AML-193 (cell line): ENCODE results near the gene CDH10.

Experiments
- DNase-seq, 2 experiments: peaks; one replicate each; lab custom pipeline; 2025; lab: John Stamatoyannopoulos, UW

The CDH10 gene

DNA sequence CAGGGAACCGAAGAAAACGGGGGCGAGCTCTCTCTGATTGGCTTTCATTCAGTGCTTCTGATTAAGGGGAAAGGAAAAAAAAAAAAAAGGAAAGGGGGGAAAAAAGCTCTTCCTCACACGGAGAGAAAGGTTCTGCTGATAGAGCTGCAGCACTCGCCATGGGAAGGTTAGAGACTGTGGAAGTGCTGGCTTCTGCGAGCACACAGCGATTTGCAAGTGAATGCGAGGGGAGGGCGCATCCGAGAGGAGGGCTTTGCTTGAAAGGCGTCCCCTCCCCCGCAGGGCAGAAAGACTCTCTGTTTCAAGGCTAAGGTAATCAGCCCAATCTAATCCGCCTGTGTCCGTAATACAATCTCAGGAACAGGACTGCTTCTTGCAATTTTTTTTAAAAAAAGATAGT, at the start of gene CDH10:
Gene CDH10 (minus strand): TSS at position 218 of the 400 bp plus-strand sequence. CDS start 51,488 bp downstream, outside the sequence.
- no peak for DNase-seq

DNA sequence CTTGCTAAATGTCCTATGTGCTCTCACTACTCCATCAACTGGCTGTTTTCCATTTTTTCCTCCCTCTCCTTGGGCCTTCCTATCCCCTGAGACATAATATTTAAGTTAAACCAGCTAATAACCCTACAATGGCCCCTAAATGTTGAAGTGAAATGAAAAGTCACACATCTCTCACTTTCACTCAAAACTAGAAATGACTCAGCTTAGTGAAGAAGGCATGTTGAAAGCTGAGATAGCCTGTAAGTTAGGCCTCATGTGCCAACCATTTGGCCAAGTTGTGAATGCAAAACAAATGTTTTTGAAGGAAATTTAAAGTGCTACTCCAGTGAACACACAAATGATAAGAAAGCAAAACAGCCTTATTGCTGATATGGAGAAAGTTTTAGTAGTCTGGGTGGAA, 48.8 kb upstream of the CDH10 start:
- DNase-seq: no peak

DNA sequence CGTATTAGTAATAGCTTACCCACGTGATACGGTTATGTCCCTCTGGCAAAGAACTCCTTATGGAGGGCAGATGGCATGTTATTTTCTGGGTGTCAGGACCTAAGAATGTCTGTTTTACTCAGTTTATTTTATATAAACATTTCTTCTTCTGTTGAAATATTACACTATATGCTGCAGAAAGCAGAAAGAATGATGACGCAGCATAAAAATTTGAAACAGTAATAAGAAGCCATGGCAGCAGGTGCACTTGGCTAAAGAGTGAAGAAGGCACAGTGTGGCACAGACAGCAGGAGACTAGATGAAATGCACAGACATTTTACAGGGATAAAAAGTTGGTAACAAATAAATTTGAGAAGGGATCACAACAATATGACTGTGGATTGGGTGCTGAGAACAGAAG, 46.3 kb upstream of the CDH10 start:
- DNase-seq: no peak

DNA sequence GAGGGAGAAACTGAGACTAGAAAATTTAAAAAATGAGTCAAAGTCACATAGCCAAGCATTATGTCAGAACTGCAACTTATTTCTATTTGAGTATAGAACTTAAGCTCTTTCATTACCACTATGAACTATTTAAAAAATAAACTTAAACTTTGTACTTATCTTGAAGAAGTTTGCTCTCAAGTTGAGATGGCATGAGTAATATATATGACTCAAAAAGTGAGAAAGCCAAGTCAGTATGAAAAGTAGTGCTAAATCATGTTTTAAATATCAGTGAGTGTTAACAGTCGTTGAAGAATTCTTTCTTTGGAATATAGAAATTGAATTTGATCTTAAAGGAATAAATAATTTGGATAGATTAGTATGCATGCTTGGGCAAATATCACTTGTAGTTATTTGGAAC, 36.3 kb upstream of the CDH10 start:
- DNase-seq: no peak

DNA sequence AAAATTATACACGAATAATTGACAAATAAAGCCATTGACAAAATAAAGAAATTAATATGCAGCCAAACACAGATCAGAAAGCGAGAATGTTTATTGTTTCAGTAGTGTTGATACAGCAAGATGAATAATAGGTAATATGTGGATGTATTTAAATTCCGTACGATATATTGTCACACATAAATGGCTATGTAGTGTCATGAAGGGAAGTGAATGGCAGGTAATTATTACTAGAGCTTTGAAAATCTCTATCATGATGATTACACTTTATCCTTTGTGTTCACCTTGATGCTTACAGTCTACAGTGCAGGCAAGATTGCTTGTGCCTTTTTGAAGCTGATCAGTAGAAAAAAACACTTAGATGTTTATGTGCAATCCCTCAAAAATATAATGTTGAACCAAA, 23.3 kb upstream of the CDH10 start:
- DNase-seq: no peak

DNA sequence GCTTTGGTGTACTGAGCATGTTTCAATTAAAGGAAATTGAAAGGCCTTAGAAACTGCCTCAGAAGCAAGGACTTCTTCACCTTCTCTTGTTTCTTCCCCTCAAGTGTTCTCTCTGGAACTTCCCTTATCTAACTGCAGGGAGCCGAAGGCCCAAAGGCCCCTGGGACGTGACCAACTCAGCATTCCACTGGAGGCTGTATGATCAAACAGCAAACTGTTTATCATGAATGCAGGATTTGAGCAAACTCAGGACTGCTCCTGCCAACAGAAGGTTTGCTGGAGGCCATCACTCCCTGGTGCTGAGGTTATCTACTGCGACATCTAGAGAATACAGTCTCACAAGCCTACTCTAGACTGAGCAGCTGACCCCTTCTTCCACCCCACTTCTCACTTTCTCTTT, 4.8 kb upstream of the CDH10 start:
- no peak for DNase-seq

DNA sequence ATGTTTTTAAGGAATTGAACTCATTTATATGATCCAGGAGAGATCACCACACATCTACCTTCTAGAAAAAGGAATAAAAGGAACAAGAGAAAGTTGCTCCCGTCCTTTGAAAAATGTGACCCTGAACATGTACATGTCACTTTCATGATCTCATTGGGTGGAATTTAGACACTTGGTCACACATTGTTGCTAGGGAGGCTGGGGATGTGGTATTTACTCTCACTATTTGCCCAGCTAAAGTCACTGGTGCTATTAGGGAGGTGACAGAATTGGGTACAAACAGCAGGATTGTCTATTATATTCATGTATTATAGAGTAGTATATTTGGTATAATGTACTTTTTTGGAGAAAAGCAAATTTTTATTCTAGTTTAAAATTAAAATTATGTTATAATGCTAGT, 2.1 kb upstream of the CDH10 start:
- DNase-seq: no peak

DNA sequence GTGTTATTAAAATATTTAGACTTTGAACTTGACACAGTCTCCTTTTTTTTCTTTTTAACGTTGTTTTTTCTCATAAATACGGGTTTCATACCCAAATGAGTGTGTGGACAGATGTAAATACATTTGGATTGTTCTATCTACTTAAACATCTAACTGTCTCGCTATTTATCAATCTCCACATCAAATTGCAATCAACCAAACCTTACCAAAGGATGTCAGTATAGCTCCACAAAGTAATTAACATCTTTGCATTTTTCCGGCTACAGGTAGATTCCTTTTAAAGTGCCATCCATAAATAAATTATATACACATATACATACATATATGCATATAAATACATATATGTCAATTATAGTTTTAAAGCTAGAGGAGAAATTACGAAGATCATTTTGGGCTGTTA, 705 bp upstream of the CDH10 start:
- DNase-seq: no peak

DNA sequence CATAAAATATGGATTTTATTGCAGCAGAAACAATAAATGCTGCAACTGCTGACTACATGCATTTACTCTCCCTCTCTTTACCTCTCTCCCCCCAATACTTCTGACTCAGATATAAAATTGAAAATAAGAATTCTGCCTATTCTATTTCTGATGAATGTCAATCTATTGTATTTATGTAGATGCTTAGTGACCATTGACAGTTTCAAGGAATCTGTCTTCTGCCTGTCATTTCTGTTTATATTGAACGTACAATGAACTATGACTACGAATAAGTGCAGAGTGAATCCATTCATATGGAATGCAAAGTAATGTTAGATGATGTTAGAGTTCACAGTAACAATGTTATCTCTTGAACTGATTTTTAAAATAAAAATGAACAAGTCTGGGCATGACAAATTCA, 898 bp downstream of the CDH10 start:
- no peak for DNase-seq

DNA sequence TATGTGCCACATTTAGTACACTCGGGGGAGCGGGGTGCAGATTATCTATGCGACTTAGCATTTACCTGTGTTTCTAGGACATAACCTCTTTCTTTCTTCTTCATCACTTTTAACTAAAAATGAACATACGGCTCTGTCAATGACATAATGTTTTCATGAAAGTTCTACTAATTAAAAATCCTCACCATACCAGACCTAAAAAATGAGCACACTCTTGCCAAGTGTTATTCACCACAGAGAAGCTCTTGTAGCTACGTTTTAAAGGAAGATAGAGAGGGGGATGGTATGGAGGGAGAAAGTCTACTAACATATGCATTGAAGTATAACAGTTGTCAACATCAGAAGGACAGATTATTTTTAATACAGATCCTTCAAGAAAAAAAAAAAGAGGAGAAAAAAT, 1.6 kb downstream of the CDH10 start:
- no peak for DNase-seq

DNA sequence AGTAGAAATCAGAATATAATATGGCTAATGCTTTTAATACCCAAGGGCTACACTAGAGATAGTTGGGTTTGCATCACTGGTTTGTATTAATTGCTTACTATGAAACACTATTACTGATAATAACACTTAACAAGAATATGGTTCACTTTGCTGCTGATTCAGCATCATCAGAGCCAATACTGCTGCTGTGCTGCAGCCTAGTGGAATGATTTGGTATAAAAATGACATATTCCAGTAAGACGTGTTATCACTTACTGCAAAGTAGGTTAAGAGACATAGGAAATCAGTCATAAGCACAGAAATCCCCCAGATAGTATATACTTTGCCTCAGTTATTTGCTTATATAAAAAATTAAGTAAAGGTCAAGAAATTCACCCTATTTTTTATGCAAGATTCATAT, 2.8 kb downstream of the CDH10 start:
- peak in 1 of 2 experiments; percentile 25 for DNase-seq

DNA sequence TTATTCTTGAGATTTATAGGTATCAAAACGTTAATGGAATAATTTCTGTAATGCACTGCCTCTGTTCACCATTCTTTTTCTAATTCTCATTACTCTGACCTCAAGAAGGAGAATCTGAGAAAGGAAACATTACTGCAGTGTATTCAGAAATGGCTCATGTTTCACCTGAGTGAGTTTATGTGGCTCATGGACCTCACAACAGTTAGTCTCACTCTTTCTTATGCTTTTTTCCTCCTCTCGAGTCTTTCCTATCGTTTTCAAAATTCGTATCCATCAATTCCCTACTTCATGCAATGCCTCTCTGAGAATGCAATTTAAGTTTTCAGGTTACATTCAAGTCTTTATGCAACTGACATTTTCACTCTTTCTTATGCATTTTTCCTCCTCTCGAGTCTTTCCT, 9.6 kb downstream of the CDH10 start:
- no peak for DNase-seq

DNA sequence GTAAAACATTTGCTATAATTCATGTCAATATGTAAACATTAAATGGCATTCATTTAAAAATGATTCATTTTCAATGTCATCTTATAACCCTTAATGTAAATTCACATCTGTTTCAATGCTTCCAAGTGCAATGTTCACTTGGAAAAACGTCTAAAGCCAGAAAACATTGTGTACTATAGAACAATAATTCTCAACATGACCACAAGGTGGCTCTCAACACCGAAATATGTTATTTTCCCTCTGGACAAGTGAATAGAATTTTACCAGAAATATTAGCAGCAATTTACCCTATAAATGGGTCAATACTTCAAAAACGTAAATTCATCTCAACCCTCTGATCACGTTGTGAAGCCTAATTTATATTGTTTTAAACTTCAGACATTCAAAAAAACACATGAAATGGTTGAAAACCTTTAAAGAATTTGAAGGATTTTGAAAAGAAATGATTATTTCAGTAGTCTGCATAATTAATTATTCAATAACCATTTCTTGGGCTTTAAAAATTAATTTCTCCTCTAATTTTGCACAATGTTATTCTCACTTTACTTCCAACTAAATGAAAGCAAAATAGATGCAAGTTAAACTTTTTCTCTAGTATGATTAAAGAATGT, 11.0 kb downstream of the CDH10 start:
- peak in 1 of 2 experiments; percentile 38 for DNase-seq

DNA sequence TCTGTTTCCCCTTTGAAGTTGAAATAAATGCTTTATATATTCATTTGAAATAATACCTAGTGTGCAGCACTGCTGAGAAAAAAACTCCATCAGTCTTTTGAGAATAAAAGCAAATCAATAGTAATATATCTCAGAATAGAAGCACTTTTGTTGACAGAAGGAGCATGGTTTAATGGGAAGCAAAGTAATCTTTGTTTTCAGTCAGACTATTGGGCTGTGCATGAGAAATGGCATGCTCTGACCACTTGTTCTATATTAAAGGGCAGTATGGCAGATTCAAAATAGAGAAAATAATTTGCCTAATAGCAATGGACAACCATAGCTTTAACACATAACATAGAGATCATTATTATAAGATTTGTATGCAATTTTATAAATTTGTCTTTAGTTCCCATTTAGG, 12.4 kb downstream of the CDH10 start:
- no peak for DNase-seq

DNA sequence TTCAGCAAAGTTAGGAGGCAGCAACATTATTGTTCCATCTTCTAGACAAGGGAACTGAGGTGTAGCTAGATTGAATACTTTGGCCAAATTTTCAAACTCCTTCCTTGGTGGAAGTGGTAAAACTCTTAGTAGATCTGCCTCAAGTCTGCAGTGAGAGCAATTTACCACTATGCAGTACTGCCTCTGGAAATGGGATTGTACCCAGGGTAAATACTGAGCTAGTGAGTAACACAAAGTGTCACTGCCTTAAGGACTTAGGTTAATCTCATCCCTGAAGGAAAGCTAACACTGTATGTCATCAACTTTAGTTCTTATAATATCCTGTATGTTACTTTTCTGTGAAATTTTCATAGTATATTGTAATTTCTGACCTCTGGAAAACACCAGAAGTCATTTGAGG, 13.9 kb downstream of the CDH10 start:
- no peak for DNase-seq

DNA sequence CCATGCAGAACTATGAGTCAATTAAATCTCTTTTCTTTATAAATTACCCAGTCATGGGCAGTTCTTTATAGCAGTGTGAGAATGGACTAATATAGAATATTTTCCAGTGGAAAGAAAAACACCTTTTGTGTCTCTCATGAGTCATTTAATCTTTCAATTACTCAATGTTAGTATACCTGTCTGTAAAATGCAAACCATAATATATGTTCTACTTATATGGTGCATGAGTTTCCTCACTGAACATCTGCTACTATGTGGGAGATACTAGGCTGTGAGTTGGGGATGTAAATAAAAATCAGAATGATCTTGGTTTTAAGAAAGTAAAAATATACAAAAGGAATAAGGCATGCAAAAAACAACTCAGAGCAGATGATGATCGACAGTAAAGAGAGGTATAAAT, 15.0 kb downstream of the CDH10 start:
- no peak for DNase-seq

DNA sequence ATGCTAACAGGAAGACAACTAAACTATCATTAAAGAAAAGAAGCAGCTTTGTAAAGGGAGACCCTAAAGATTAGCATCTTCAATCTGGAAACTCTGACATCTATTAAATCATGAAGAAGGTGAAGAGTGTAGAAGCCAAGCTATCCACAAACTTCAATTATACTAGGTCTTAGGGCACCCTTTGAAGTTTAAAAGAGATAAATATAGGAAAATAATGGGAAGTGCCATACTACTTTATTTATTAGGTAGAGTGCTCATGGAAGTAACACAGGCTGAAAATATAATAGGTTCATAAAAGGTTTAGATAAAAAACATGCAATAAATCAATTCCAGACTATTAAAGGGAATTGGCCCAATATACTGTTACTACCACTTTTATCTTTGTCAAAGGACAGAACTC, 19.9 kb downstream of the CDH10 start:
- no peak for DNase-seq

DNA sequence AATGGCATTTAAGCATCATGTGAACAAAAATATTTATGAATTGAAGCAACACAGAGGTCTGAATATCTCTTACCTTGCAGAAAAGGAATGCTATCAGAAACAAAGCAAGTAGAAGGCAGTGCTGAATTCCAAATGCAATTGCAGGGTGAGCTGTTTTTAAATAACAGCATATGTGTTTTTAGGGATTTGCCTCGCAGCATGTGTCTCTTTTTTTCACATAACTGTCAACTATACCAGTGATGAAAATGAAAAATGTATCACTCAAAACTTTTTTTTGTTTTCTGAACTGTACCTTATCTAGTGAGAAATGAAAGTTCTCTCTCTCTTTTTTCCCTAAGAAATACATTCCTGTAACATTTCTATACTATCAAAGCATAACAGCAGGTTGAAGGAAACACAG, 21.2 kb downstream of the CDH10 start:
- DNase-seq: no peak

DNA sequence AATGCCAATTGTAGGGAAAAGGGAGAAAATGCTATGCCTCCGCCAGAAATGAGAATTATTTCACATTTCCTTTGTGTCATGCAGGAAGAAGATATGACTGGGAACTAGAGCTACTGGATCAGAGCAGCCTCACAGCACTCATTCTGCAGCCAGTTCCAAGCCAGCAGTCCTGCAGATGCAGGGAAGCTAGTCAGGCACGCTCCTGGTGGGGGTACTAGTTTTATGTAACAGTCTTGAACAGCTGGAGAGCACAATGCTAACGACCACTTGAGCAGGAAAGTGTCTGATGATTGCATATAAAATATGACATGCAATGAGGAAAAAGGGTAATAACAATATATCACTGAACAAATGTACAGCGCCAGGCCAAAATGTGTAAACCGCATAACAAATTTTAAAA, 21.7 kb downstream of the CDH10 start:
- DNase-seq: no peak

DNA sequence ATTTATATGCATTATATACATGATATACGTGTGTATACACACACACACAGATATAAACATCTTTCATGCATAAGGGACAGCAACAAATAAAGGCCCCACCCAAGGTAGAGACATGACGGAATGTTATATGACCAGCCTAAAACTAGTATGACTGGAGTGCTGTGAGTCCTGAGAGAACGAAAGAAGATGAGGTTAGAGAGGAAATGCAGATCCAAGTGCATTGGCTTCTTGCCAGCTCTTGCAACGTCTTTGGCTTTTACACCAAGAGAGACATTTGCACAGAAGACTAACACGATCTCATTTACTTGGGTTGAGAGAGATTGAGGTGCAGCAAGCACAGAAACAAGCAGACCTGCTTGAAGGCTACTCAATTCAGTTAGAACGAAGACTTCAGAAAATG, 23.0 kb downstream of the CDH10 start:
- DNase-seq: no peak

DNA sequence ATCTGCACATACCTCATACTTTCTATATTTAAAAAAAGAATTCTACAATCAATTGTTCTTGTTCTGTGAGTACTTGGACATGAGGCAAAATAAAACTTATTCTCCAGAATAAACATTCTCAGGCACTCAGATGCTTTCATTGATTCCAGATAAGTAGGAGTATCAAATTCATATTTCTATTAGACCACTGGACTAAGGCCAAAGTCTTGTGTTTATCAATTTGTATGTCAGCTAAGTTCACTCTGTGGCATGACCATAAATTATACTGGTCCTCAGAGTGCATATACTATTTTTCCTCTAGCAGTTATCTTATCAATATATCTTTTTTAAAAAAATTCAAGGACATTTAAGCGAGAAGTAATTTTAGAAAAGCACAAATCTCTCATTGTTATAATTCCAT, 28.2 kb downstream of the CDH10 start:
- no peak for DNase-seq

DNA sequence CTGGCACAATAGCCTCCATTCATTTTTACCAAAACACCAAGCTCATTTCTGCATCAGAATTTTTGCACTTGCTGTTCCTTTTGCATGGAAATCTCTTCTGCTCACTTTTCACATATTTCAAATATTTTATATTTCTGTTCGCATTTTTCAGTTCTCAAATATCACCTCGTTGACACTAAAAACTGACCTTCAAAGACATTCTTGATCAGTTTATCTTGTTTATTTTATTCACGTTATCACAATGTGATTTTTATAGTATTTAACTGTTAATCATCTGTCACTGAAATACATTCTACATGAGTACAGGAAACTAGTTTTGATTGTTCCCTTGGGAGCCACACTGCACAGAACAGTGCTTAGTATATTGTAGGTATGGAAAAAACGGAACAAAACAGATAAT, 29.6 kb downstream of the CDH10 start:
- no peak for DNase-seq

DNA sequence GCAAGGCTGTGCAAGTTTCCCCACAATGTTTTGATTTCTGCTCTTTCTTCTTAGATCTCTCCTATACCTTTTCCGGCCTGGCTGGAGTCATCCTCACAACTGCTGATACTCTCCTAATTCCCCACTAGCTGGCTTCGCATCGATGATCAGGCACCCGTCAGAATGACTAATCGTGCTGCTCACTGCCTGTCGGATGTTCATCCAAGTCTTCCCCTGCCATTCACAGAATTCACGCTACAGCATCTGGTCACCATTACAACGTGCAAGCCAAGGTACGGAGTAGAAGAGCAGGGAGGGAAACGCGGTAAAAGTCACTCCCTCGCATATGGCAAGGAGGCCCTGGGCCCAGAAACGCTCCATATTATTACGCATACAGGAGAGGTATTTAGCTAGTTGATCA, 35.1 kb downstream of the CDH10 start:
- no peak for DNase-seq

DNA sequence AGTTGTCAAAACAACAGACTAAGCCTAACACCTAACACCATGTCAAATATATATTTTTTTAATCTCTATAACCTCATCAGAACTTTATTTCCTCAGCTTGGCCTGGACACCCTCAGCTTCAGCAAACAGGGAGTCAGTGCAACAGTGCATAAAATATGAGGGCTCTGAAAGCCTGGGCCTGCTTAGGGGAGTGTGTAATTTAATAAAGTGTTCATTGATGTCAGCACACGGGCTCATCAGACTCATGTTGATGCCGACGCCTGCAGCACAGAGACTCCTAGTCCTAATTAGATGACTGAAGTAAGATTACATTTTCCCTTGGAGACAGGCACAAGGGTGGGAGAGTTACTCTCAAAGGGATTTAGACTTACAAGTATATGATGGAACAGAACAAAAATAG, 37.8 kb downstream of the CDH10 start:
- DNase-seq: no peak

DNA sequence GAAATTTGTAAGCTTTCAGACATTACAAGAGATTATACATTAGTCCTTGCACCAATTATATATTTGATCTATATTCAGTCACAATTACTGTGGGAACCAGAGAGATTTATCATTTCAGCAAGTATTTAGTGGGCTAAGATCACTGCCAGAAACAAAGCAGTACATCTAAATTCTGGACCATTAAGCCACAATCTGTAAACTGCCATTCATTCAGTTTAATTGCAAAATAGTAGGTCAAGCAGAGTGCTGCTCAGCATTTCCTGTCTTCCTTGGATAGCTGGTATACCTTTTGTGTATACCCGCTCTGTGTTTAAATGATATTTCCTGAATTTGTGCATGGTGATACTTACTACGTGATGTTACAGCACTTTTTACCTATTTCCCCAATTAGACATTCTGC, 42.6 kb downstream of the CDH10 start:
- DNase-seq: no peak
